HG02884 (cell line): ENCODE measurements around the gene PRR35.

ENCODE experiments used
- ATAC-seq: cut with Tn5 transposase; IDR thresholded peaks from one replicate; pipeline ENCODE4 v1.9.1; 2021; ENCODE audit warnings: mild to moderate bottlenecking, moderate library complexity; ENCODE audit not compliant: unreplicated experiment

PRR35 gene

GRCh38 chr16:561957-562938, 2.1 kb downstream of the PRR35 start:
- ATAC-seq = no peak

GRCh38 chr16:563072-563644, 3.0 kb downstream of the PRR35 start:
- no peak for ATAC-seq

GRCh38 chr16:564690-565418, 4.7 kb downstream of the PRR35 start:
- ATAC-seq = no peak

- no peak for ATAC-seq
These were observed 5.5 kb downstream of the PRR35 start for GRCh38 chr16:565419-566330.

- ATAC-seq = peak; percentile 47
These were observed 6.5 kb downstream of the PRR35 start, which contains the start of gene NHLRC4 for GRCh38 chr16:566475-567372. Gene NHLRC4, plus strand, starts transcription at chr16:567005. Its CDS starts 1,043 bp downstream, at chr16:568048.

- no peak for ATAC-seq
These were observed 7.4 kb downstream of the PRR35 start for GRCh38 chr16:567373-568256.

GRCh38 chr16:568401-569258, 8.4 kb downstream of the PRR35 start:
- no peak for ATAC-seq

GRCh38 chr16:569445-570254, 9.5 kb downstream of the PRR35 start, which contains the start of gene PIGQ:
Gene PIGQ, plus strand, starts transcription at chr16:569968. Its CDS starts 4,107 bp downstream, at chr16:574075.
- ATAC-seq = no peak

- no peak for ATAC-seq
These were observed 12.9 kb downstream of the PRR35 start for GRCh38 chr16:572865-573650.

- ATAC-seq = no peak
These were observed 14.0 kb downstream of the PRR35 start for GRCh38 chr16:574021-574760.

GRCh38 chr16:575354-576196, 15.4 kb downstream of the PRR35 start:
- no peak for ATAC-seq

GRCh38 chr16:576197-576822, 16.1 kb downstream of the PRR35 start:
- no peak for ATAC-seq

- no peak for ATAC-seq
These were observed 16.6 kb downstream of the PRR35 start for GRCh38 chr16:576823-577201.

GRCh38 chr16:577796-578195, 17.6 kb downstream of the PRR35 start:
- no peak for ATAC-seq
